Endothelial cell of umbilical vein (primary cell): ENCODE results near the gene CNTD1.

ENCODE experiments used
- POLR2A ChIP-seq: IDR thresholded peaks from 2 replicates; pipeline ENCODE4 v1.6.1; 2012; ENCODE audit warnings: low read depth, mild to moderate bottlenecking, control low read depth, low read length
- POLR2AphosphoS5 ChIP-seq: IDR thresholded peaks from 2 replicates; pipeline ENCODE4 v1.6.1; 2012; ENCODE audit warnings: low read depth, mild to moderate bottlenecking, control low read depth, low read length, moderate library complexity; ENCODE audit not compliant: insufficient read depth
- TF ChIP-seq, protein P1 (sequence below), 2 donors: IDR thresholded peaks; 1 replicate in 1 of 2; 2 replicates in 1 of 2; pipeline ENCODE4 v1.5.1; 2011; ENCODE audit warnings: low read length in 2 of 2, mild to moderate bottlenecking in 2 of 2, moderate library complexity in 2 of 2, control low read depth in 1 of 2, inconsistent platforms in 1 of 2, low read depth in 1 of 2; ENCODE audit not compliant: insufficient read depth in 1 of 2; ENCODE audit errors: extremely low read depth in 1 of 2

DNA sequence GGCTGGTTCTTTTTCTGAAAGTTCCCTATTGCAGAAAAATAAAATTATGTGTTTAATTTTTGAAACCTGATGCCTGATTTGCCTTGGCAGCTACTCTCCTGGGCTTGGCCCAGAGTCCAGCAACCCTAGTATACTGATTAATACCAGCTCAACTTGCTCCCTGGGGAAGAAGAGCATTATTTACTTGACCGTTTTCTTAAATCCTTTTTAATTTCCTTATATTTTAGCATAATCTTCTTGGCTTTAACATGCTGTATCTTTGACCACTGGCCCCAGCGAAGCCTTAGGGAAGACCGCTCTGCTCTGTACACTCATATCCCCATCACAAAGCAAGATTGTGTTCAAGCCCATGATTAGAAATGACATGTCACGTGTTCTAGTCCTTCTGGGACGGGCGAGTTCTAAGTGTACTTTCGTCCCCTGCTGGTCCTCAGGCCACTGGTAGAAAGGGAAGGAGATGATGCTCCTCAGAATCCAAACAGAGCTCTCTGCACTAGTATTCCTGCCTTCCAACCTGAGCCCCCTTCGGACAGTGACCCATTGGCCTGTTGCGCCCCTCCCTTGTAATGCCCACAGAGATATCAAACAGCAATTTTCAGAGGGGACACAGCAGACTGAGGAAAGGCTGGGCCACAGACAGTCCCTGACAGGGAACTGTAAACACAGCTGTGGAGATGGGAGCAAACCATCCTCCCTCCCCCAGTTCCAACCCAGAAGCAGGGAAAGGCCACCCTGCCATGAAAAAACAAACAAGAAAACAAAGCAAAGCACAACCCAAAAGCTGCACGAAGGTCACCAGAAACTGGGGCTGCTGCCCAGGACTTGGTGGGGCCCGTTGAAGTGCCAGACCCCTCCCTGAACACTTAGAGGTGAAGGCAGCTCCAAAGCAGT, 49.5 kb upstream of the CNTD1 start:
- TF ChIP-seq, protein P1, sequence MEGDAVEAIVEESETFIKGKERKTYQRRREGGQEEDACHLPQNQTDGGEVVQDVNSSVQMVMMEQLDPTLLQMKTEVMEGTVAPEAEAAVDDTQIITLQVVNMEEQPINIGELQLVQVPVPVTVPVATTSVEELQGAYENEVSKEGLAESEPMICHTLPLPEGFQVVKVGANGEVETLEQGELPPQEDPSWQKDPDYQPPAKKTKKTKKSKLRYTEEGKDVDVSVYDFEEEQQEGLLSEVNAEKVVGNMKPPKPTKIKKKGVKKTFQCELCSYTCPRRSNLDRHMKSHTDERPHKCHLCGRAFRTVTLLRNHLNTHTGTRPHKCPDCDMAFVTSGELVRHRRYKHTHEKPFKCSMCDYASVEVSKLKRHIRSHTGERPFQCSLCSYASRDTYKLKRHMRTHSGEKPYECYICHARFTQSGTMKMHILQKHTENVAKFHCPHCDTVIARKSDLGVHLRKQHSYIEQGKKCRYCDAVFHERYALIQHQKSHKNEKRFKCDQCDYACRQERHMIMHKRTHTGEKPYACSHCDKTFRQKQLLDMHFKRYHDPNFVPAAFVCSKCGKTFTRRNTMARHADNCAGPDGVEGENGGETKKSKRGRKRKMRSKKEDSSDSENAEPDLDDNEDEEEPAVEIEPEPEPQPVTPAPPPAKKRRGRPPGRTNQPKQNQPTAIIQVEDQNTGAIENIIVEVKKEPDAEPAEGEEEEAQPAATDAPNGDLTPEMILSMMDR (IDR thresholded peaks at IDR 0.05; ENCODE audit: extremely low read depth in 1 of 2, insufficient read depth in 1 of 2, low read depth in 1 of 2, low read length in 2 of 2): no peak
- no peak for TF ChIP-seq POLR2AphosphoS5
- no peak for TF ChIP-seq POLR2A
